Measurements from ENCODE around the gene ABCC2.
"Not testable (repeated sequence)": the region's sequence is repeated elsewhere in the genome, so short reads cannot be mapped to it uniquely, and the experiment has no call there.

The ABCC2 gene

DNA sequence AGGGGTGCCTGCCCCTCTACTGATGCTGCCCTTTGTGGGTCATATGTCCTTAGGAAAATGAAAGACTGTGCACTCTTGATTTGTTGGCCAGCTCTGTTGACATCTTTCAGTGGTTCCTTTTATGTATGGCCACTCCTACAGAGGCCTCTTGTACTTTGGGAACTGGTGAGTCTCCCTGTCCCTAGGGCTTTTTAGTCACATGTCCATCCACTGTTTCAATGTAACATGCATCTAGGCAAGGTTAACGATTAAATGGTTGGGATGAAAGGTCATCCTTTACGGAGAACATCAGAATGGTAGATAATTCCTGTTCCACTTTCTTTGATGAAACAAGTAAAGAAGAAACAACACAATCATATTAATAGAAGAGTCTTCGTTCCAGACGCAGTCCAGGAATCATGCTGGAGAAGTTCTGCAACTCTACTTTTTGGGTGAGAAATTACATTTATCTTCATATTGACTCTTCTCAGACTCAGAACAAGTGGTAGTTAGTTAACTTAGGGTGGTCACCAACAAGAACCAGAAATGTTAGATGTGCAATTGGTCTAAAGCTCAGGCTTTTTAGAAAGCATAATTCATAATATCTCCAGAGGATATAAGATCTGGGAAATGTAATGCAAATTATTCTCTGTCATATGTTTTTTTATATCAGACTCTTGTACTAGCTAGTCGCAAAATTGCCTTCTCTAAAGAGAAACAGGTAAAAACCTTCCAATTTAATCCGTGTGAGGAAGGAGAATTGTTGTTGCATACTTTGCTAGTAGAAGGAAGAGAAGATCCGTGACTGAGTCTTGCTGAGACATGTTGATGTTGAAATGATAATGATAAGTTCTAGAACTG is at the start of gene ABCC2:
TSS of gene ABCC2 (plus strand) at position 194 of the 840 bp plus-strand sequence. CDS start at position 399, 205 bp downstream.
- DNase-seq (ENCODE audit: low read depth), result no peak
- TF ChIP-seq, protein P1, sequence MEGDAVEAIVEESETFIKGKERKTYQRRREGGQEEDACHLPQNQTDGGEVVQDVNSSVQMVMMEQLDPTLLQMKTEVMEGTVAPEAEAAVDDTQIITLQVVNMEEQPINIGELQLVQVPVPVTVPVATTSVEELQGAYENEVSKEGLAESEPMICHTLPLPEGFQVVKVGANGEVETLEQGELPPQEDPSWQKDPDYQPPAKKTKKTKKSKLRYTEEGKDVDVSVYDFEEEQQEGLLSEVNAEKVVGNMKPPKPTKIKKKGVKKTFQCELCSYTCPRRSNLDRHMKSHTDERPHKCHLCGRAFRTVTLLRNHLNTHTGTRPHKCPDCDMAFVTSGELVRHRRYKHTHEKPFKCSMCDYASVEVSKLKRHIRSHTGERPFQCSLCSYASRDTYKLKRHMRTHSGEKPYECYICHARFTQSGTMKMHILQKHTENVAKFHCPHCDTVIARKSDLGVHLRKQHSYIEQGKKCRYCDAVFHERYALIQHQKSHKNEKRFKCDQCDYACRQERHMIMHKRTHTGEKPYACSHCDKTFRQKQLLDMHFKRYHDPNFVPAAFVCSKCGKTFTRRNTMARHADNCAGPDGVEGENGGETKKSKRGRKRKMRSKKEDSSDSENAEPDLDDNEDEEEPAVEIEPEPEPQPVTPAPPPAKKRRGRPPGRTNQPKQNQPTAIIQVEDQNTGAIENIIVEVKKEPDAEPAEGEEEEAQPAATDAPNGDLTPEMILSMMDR (IDR thresholded peaks at IDR 0.05; ENCODE audit: control insufficient read depth, insufficient read depth, low read depth, low read length, missing control alignments), result no peak
- no peak within 1 kb of the TSS for H3K4me3 ChIP-seq (ENCODE audit: control insufficient read depth, low read depth, low read length)

DNA sequence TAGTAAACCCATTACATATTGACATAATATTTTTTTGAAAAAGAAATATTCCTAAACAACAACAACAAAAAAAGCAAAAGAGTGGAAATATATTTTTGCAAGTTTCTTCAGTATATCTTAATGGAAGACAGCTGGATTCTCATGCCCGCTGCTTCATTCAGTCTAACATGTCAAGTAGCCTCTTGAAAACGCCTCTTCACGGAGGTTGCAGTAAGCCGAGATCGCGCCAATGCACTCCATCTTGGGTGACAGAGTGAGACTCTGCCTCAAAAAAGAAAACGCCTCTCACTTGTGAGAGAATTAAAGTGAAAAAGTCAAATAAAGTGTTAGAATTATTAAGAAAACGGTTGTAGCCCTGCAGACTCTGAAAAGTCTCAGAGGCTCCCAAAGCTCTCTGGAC is 49.1 kb upstream of the ABCC2 start:
- TF ChIP-seq, protein P1 (IDR thresholded peaks at IDR 0.05; ENCODE audit: control insufficient read depth, insufficient read depth, low read depth, low read length, missing control alignments), result no peak
- DNase-seq (ENCODE audit: low read depth), result no peak
- peak overlapping the region; percentile 5 for H3K4me3 ChIP-seq (ENCODE audit: control insufficient read depth, low read depth, low read length)

DNA sequence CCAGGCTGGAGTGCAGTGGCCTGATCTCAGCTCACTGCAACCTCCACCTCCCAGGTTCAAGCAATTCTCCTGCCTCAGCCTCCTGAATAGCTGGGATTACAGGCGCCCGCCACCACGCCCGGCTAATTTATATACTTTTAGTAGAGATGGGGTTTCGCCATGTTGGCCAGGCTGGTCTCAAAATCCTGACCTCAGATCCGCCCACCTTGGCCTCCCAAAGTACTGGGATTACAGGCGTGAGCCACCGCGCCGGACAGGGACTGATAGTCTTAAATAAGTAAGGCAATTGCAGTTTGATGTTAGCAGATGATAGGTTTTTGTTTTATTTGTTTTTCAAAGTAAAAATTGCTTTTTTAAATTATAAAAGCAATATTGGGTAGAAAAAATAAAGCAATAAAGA is 48.3 kb upstream of the ABCC2 start:
- H3K4me3 ChIP-seq (ENCODE audit: control insufficient read depth, low read depth, low read length); DNase-seq (ENCODE audit: low read depth): not testable (repeated sequence)

DNA sequence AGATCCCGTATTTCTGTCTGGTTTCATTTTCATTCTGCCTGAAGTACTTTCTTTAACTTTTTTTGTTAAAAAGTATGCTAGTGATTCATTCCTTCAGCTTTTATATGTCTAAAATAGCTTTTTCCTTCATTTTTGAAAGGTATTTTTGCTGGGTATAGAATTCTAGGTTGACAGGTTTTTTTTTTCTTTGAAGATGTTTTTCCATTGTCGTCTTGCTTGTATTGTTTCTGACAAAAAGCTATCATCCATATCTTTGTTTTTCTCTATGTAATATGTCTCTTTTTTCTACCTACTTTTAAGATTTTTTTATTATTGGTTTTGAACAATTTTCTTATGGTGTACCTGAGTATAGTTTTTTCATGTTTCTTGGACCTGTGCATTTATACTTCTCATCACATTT is 42.2 kb upstream of the ABCC2 start:
- no peak overlapping the region for H3K4me3 ChIP-seq (ENCODE audit: control insufficient read depth, low read depth, low read length)
- TF ChIP-seq, protein P1 (IDR thresholded peaks at IDR 0.05; ENCODE audit: control insufficient read depth, insufficient read depth, low read depth, low read length, missing control alignments), result no peak
- DNase-seq (ENCODE audit: low read depth), result no peak

DNA sequence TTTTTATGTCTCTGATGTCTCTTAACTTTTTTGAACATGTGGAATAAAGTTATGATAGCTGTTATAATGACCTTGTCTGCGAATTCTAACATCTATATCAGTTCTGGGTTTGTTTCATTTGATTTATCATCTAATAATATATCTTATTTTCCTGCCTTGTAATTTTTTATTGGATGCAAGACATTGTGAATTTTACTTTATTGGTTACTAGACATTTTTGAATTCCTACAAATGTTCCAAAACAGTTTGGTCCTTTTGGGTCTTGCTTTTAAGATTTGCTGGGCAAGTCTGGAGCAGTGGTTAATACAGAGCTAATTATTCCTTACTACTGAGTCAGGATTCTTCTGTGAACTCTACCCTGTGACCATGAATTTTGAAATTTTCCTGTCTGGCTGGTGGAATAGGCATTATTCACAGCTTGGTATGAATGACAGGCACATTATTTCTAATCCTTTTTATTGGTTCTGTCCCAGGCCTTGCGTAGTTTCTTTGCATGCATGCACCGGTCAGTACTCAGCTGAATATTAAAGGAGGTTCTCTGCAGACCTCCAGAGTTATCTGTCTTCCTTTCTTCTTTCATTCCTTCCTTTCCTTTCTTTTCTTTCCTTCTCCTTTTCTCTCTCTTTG is 41.4 kb upstream of the ABCC2 start:
- TF ChIP-seq, protein P1 (IDR thresholded peaks at IDR 0.05; ENCODE audit: control insufficient read depth, insufficient read depth, low read depth, low read length, missing control alignments), result no peak
- H3K4me3 ChIP-seq (ENCODE audit: control insufficient read depth, low read depth, low read length), result no peak overlapping the region
- DNase-seq (ENCODE audit: low read depth), result no peak

DNA sequence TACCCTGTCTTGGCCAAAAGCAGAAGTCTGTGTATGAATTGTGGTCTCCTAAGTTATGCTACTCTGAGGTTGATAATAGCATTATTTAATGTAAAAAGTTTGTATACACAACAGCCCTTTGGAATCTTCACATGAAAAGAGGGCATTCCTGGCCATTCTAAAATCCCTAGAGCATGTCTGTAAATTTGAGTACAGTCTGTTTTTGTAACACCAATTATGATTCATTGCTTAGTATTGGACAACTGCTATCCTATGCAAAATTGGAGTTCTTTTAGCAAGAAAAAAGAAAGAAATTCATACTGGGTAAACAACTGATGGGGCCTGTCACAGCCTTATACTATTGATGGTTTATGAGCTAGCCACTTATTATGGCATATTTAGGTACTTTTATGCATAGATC is 40.2 kb upstream of the ABCC2 start:
- H3K4me3 ChIP-seq (ENCODE audit: control insufficient read depth, low read depth, low read length), result no peak overlapping the region
- no peak for DNase-seq (ENCODE audit: low read depth)
- TF ChIP-seq, protein P1 (IDR thresholded peaks at IDR 0.05; ENCODE audit: control insufficient read depth, insufficient read depth, low read depth, low read length, missing control alignments), result no peak

DNA sequence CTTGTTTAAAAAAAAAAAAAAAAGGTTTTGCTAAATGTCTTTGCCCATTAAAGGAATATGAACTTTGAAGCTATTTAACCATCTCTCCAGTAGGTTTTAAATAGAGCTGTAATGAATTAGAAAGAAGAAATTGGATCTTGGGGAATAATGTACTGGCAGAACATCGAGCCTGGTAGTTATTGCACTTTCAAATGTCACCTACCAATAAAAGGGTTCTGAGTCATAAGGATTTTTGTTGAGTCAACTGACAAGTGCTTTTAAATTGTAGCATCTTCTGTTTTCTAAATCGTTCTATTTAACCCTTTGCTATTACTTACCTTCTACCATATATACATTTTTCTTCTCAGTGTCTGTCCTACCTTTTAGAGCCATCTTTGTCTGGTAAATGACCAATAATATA is 39.7 kb upstream of the ABCC2 start:
- H3K4me3 ChIP-seq (ENCODE audit: control insufficient read depth, low read depth, low read length), result no peak overlapping the region
- TF ChIP-seq, protein P1 (IDR thresholded peaks at IDR 0.05; ENCODE audit: control insufficient read depth, insufficient read depth, low read depth, low read length, missing control alignments), result no peak
- no peak for DNase-seq (ENCODE audit: low read depth)
